GM18511 (cell line): ENCODE measurements around the gene ABHD17C.

Experiments
- ATAC-seq: cut with Tn5 transposase; IDR thresholded peaks from one replicate; pipeline ENCODE4 v1.9.1; 2021; ENCODE audit warnings: mild to moderate bottlenecking, moderate library complexity; ENCODE audit not compliant: unreplicated experiment

ABHD17C gene

GRCh38 chr15:80727596-80727995, 32.5 kb downstream of the ABHD17C start:
- ATAC-seq, result no peak

GRCh38 chr15:80730387-80730786, 35.3 kb downstream of the ABHD17C start:
- no peak for ATAC-seq

- ATAC-seq, result no peak
These were observed 35.8 kb downstream of the ABHD17C start for GRCh38 chr15:80730926-80731325.

GRCh38 chr15:80732167-80732566, 37.1 kb downstream of the ABHD17C start:
- ATAC-seq, result no peak

- ATAC-seq, result no peak
These were observed 37.7 kb downstream of the ABHD17C start for GRCh38 chr15:80732818-80733217.

- ATAC-seq, result no peak
These were observed 38.4 kb downstream of the ABHD17C start for GRCh38 chr15:80733460-80733859.

GRCh38 chr15:80735344-80735743, 40.2 kb downstream of the ABHD17C start:
- ATAC-seq, result no peak

- no peak for ATAC-seq
These were observed 41.5 kb downstream of the ABHD17C start for GRCh38 chr15:80736560-80736959.

GRCh38 chr15:80739919-80740318, 44.8 kb downstream of the ABHD17C start:
- no peak for ATAC-seq

GRCh38 chr15:80742081-80742480, 47.0 kb downstream of the ABHD17C start:
- ATAC-seq, result no peak

GRCh38 chr15:80743189-80743833, 48.2 kb downstream of the ABHD17C start:
- no peak for ATAC-seq

- ATAC-seq, result no peak
These were observed 49.3 kb downstream of the ABHD17C start for GRCh38 chr15:80744415-80744814.

GRCh38 chr15:80744826-80745225, 49.7 kb downstream of the ABHD17C start:
- no peak for ATAC-seq

GRCh38 chr15:80745888-80746287, 50.8 kb downstream of the ABHD17C start:
- ATAC-seq, result no peak

GRCh38 chr15:80747317-80748053, 52.4 kb downstream of the ABHD17C start:
- ATAC-seq, result no peak

- ATAC-seq, result no peak
These were observed 54.5 kb downstream of the ABHD17C start for GRCh38 chr15:80749589-80749988.

- no peak for ATAC-seq
These were observed 55.5 kb downstream of the ABHD17C start for GRCh38 chr15:80750575-80750974.

- ATAC-seq, result no peak
These were observed 57.1 kb downstream of the ABHD17C start for GRCh38 chr15:80752204-80752603.

GRCh38 chr15:80753161-80753560, 58.1 kb downstream of the ABHD17C start:
- ATAC-seq, result no peak

GRCh38 chr15:80754014-80754413, 58.9 kb downstream of the ABHD17C start:
- ATAC-seq, result no peak

- no peak for ATAC-seq
These were observed 60.8 kb downstream of the ABHD17C start for GRCh38 chr15:80755885-80756284.

GRCh38 chr15:80758130-80758745, 63.1 kb downstream of the ABHD17C start:
- no peak for ATAC-seq
